B cell (primary cell): ENCODE measurements around the gene AUTS2. TPM values are rescaled to one million over a fixed set of nuclear protein-coding genes. Genes with fewer than 3 reads are reported as not detected.

ENCODE experiments used
- ATAC-seq: fragments of 200-7000 bp; cut with Tn5 transposase; one replicate; pipeline ENCODE4 v1.10.0; 2021; ENCODE audit warnings: low read depth, mild to moderate bottlenecking, moderate number of reproducible peaks, moderate library complexity
- CTCF ChIA-PET: fragments of 350-600 bp; sonication (Branson Sonifier 250); formaldehyde crosslinking; loops from one replicate; lab custom pipeline; 2021; ENCODE audit warnings: antibody characterized with exemption, inconsistent platforms; lab: Charles Lee
- POLR2A ChIA-PET: fragments of 350-600 bp; sonication (Branson Sonifier 250); formaldehyde crosslinking; loops from one replicate; lab custom pipeline; 2021; ENCODE audit warnings: antibody characterized with exemption; lab: Charles Lee
- DNase-seq: peaks from one replicate; pipeline ENCODE4 v3.0.0; 2013
- H2AFZ ChIP-seq: 2 replicates; pipeline ENCODE4 v1.6.1; 2012; ENCODE audit warnings: mild to moderate bottlenecking, low read depth, low read length; ENCODE audit not compliant: insufficient read depth, poor library complexity, severe bottlenecking
- H3K27ac ChIP-seq, 2 donors: 1 replicate in 1 of 2; 2 replicates in 1 of 2; pipeline ENCODE4 v1.5.1; 2012 to 2013; ENCODE audit warnings: low read length in 2 of 2, mild to moderate bottlenecking in 2 of 2, moderate library complexity in 1 of 2
- H3K27me3 ChIP-seq, 4 experiments: fragments of 200-600 bp in 1 of 4; sonication (generic) in 1 of 4; replicated peaks in 1 of 4; 1 replicate in 2 of 4; 2 replicates in 2 of 4; pipeline versions ENCODE4 v1.6.1 to v1.7.0; 2013 to 2016; ENCODE audit warnings: low read length in 3 of 4, mild to moderate bottlenecking in 2 of 4, mixed read lengths in 1 of 4, moderate library complexity in 1 of 4; ENCODE audit not compliant: insufficient read depth in 4 of 4, control insufficient read depth in 3 of 4; ENCODE audit errors: control extremely low read depth in 1 of 4
- H3K36me3 ChIP-seq, 2 experiments: replicated peaks in 1 of 2; 1 replicate in 1 of 2; 2 replicates in 1 of 2; pipeline versions ENCODE4 v1.6.1 to v1.7.1; 2013; ENCODE audit warnings: low read length in 1 of 2; ENCODE audit not compliant: insufficient read depth in 2 of 2, control insufficient read depth in 1 of 2; ENCODE audit errors: control extremely low read depth in 1 of 2, extremely low read depth in 1 of 2
- H3K4me1 ChIP-seq, 2 donors: fragments of 200-600 bp in 1 of 2; sonication (generic) in 1 of 2; 1 replicate in 1 of 2; 2 replicates in 1 of 2; pipeline versions ENCODE4 v1.5.1 to v1.6.1; 2013 to 2017; ENCODE audit warnings: low read length in 2 of 2; ENCODE audit not compliant: control insufficient read depth in 2 of 2, insufficient read depth in 2 of 2
- H3K4me2 ChIP-seq: replicated peaks from 2 replicates; pipeline ENCODE3; 2012; ENCODE audit warnings: mild to moderate bottlenecking, low read depth, low read length; ENCODE audit not compliant: poor library complexity, severe bottlenecking
- H3K4me3 ChIP-seq, 5 experiments: fragments of 200-600 bp in 1 of 5; sonication (generic) in 1 of 5; 1 replicate in 3 of 5; 2 replicates in 2 of 5; pipeline versions ENCODE4 v1.5.1 to v1.7.0; 2011 to 2016; ENCODE audit warnings: low read length in 4 of 5, mild to moderate bottlenecking in 4 of 5, low read depth in 2 of 5, control low read depth in 1 of 5, moderate library complexity in 1 of 5; ENCODE audit not compliant: insufficient read depth in 1 of 5; ENCODE audit errors: control extremely low read depth in 1 of 5, extremely low read depth in 1 of 5
- H3K79me2 ChIP-seq: fragments of 200-600 bp; sonication (generic); one replicate; pipeline ENCODE4 v1.6.0; 2016; ENCODE audit warnings: low read length; ENCODE audit not compliant: control insufficient read depth, insufficient read depth
- H3K9ac ChIP-seq: fragments of 200-600 bp; sonication (generic); 2 replicates; pipeline ENCODE4 v1.6.1; 2017; ENCODE audit warnings: mild to moderate bottlenecking, low read length, moderate library complexity
- H3K9me3 ChIP-seq, 3 donors: one replicate each; pipeline versions ENCODE4 v1.6.1 to v1.7.1; 2013; ENCODE audit warnings: low read length in 2 of 3; ENCODE audit not compliant: control insufficient read depth in 2 of 3, insufficient read depth in 1 of 3; ENCODE audit errors: control extremely low read depth in 1 of 3
- H4K20me1 ChIP-seq: 2 replicates; pipeline ENCODE4 v1.6.0; 2012; ENCODE audit warnings: mild to moderate bottlenecking, low read length; ENCODE audit not compliant: insufficient read depth, control insufficient read depth, poor library complexity, severe bottlenecking
- H3K27ac Mint-ChIP-seq: one replicate; pipeline ENCODE4 v1.8.0; 2021; ENCODE audit warnings: mixed read lengths
- H3K27me3 Mint-ChIP-seq: one replicate; pipeline ENCODE4 v1.8.0; 2021; ENCODE audit warnings: mixed read lengths
- H3K4me1 Mint-ChIP-seq: one replicate; pipeline ENCODE4 v1.8.0; 2021; ENCODE audit warnings: mixed read lengths
- H3K4me3 Mint-ChIP-seq: one replicate; pipeline ENCODE4 v1.8.0; 2021; ENCODE audit warnings: mixed read lengths
- H3K9me3 Mint-ChIP-seq: one replicate; pipeline ENCODE4 v1.8.0; 2022; ENCODE audit warnings: mixed read lengths; ENCODE audit not compliant: insufficient read depth
- EZH2 ChIP-seq: IDR thresholded peaks from 2 replicates; pipeline ENCODE4 v1.6.1; 2012; ENCODE audit warnings: borderline replicate concordance, low read depth, mild to moderate bottlenecking, moderate library complexity, low read length; ENCODE audit not compliant: insufficient read depth, poor library complexity, severe bottlenecking
- WGBS: methylation state at CpG from one replicate; pipeline ENCODE4 v1.1.5; 2013; ENCODE audit warnings: missing lambda C conversion rate; ENCODE audit not compliant: insufficient coverage; 5-methylcytosine and 5-hydroxymethylcytosine counted together
- intact Hi-C: fragments of 100-400 bp; cut with micrococcal nuclease; formaldehyde crosslinking; loops from one replicate; pipeline ENCODE4 v1.10.0; 2022
- polyA plus RNA-seq: library from polyadenylated mRNA; depleted of rRNA; stranded (reverse); fragments of >200 nt; gene quantifications from 2 replicates; pipeline ENCODE4 v1.2.3, GENCODE V29; 2012
- total RNA-seq, 2 donors: library from RNA; stranded (reverse); fragments of 120-200 nt in 1 of 2; gene quantifications; 1 replicate in 1 of 2; 2 replicates in 1 of 2; pipeline versions ENCODE4 v1.2.3 to v1.2.4, GENCODE V29; 2013 to 2022
- TF ChIP-seq, protein P1 (sequence below): fragments of 200-600 bp; IDR thresholded peaks from one replicate; pipeline ENCODE4 v1.8.0; 2022; ENCODE audit warnings: antibody characterized with exemption, mild to moderate bottlenecking

AUTS2 gene
- total and polyA plus RNA-seq, 2 donors (not counting 1 experiment from before 2014, with no cell fraction given): 22.3 to 35.0 TPM

DNA sequence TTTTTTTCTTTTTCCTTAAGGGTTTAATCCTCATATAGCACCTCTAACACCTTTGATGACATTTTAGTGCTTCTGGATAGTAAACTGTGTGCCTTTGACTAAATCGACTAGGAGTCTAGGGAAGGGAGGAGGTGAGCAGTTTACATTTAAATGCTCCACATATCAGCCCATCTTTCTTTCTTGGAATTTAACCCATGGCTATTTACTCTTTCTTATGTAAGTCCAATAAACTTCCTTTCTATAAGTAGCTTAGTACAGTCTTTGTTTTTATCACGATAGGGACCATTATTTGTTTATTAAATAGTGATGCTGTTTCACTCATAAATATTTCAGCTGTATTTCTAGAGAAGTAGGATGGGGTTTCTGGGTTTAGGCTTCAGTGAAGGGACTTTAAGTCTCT, 669.9 kb downstream of the AUTS2 start:
- no peaks in the 10 kb centered on the region for H3K27me3 Mint-ChIP-seq
- Histone ChIP-seq H3K36me3 (no peaks in the 10 kb centered on the region), H3K9ac (no peak overlapping the region), H3K27ac (no peak overlapping the region), H2AFZ (no peak overlapping the region), H3K4me3 (no peak overlapping the region), H3K4me1 (no peaks in the 10 kb centered on the region), H3K27me3 (no peaks in the 10 kb centered on the region), H3K4me2 (no peak overlapping the region), H4K20me1 (no peaks in the 10 kb centered on the region), H3K79me2 (no peaks in the 10 kb centered on the region), H3K9me3 (no peaks in the 10 kb centered on the region)
- ATAC-seq (no peak), DNase-seq (no peak)
- no peak overlapping the region for H3K27ac Mint-ChIP-seq
- TF ChIP-seq, protein P1, sequence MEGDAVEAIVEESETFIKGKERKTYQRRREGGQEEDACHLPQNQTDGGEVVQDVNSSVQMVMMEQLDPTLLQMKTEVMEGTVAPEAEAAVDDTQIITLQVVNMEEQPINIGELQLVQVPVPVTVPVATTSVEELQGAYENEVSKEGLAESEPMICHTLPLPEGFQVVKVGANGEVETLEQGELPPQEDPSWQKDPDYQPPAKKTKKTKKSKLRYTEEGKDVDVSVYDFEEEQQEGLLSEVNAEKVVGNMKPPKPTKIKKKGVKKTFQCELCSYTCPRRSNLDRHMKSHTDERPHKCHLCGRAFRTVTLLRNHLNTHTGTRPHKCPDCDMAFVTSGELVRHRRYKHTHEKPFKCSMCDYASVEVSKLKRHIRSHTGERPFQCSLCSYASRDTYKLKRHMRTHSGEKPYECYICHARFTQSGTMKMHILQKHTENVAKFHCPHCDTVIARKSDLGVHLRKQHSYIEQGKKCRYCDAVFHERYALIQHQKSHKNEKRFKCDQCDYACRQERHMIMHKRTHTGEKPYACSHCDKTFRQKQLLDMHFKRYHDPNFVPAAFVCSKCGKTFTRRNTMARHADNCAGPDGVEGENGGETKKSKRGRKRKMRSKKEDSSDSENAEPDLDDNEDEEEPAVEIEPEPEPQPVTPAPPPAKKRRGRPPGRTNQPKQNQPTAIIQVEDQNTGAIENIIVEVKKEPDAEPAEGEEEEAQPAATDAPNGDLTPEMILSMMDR: no peak
- TF ChIP-seq EZH2: no peak
- H3K9me3 Mint-ChIP-seq: no peaks in the 10 kb centered on the region
- intact Hi-C loops: no loop called here
- CTCF ChIA-PET: no interaction called here
- POLR2A ChIA-PET: no interaction called here
- H3K4me1 Mint-ChIP-seq: no peaks in the 10 kb centered on the region
- no CpG with 5 or more reads among the region's 2 CpGs for WGBS
- no peak overlapping the region for H3K4me3 Mint-ChIP-seq

DNA sequence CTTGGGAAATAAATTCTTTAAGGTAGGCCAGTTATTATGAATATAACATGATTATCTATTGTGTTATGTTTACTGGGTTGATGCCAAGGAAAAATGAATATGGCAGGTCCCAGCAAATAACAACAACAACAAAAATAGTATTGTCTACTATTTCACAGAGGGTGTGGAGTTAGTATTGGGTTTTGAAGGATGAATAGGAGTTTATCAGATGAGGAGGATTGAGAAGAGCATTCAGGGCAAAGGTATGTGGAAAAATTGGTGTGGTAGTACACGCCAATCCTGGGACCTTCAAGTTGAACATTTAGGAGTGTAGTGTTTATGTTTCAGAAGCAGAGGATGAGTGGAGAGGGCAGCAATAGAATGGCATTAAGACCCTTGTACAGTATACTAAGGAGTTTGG, 671.9 kb downstream of the AUTS2 start:
- H3K4me2 ChIP-seq: no peak overlapping the region
- H3K36me3 ChIP-seq: no peaks in the 10 kb centered on the region
- H3K9ac ChIP-seq: no peak overlapping the region
- H3K27me3 ChIP-seq: no peaks in the 10 kb centered on the region
- ATAC-seq: no peak
- no peaks in the 10 kb centered on the region for H3K9me3 Mint-ChIP-seq
- H2AFZ ChIP-seq: no peak overlapping the region
- peaks cover 4% of the 10 kb centered on the region for H3K4me1 Mint-ChIP-seq
- H3K4me1 ChIP-seq: no peaks in the 10 kb centered on the region
- no peaks in the 10 kb centered on the region for H3K9me3 ChIP-seq
- TF ChIP-seq EZH2: no peak
- TF ChIP-seq, protein P1: no peak
- no peaks in the 10 kb centered on the region for H4K20me1 ChIP-seq
- H3K4me3 ChIP-seq: no peak overlapping the region
- WGBS: 100% methylated on average over 1 of the region's 1 CpG
- no peak overlapping the region for H3K27ac ChIP-seq
- ChIA-PET CTCF (no interaction called here), POLR2A (no interaction called here)
- no peaks in the 10 kb centered on the region for H3K79me2 ChIP-seq
- intact Hi-C loops: no loop called here
- H3K27ac Mint-ChIP-seq: no peak overlapping the region
- no peak for DNase-seq
- no peak overlapping the region for H3K4me3 Mint-ChIP-seq
- H3K27me3 Mint-ChIP-seq: no peaks in the 10 kb centered on the region
